ENCODE measurements around the gene CCNY. TPM values are rescaled to one million over a fixed set of nuclear protein-coding genes. Genes with fewer than 3 reads are reported as not detected.

Gene CCNY
- polyA plus RNA-seq, 1 donor, result 55.2 TPM

GRCh38 chr10:35579116-35579515 lies 242.8 kb downstream of the CCNY start:
- Histone ChIP-seq H3K4me3 (ENCODE audit: low read length) (no peak overlapping the region), H3K9me3 (ENCODE audit: control insufficient read depth, low read depth, low read length) (no peaks in the 10 kb centered on the region), H3K27ac (ENCODE audit: low read length) (no peak overlapping the region), H3K27me3 (ENCODE audit: control insufficient read depth, insufficient read depth, low read length) (no peaks in the 10 kb centered on the region), H3K36me3 (ENCODE audit: control insufficient read depth, insufficient read depth, low read length) (peaks cover 7% of the 10 kb centered on the region), H3K4me1 (ENCODE audit: control insufficient read depth, insufficient read depth, low read length) (no peaks in the 10 kb centered on the region)
- no peak for DNase-seq
- no CpG with 5 or more reads among the region's 3 CpGs for whole genome bisulfite sequencing (ENCODE audit: insufficient coverage, low lambda C conversion rate)

DNA sequence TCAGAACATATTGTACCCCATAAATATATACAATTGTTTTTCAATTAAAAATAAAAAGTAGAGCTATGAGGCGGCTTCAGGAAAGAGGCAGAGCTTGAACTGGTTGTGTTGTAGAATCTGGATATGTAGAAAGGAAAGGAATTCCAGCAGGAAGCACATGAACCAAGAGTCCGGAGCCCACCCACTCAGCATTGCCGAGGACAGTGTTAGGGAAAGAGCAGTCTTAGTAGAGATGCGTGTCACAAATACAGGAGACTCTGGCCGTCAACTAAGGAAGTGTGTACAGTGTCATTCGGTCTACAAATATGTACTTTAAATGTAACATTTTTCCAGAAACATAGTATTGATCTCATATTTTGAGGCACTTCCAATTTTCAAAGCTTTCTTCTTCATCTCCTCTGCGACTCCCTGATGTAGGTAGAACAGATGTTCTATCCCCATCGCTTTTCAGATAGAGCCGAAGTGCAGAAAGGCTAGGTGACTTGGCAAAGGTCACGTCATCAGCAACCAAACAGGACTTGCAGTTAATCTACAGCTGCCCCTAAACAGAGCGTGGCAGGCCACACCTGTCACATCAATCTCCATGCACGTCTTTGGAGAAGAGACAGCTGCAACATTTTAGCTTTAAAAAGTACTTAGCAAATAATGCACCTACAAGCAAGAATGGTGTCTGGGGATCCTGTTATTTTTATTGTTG lies 243.6 kb downstream of the CCNY start:
- H3K4me3 ChIP-seq (ENCODE audit: low read length), result no peak overlapping the region
- no peak for DNase-seq
- H3K4me1 ChIP-seq (ENCODE audit: control insufficient read depth, insufficient read depth, low read length), result no peaks in the 10 kb centered on the region
- no peaks in the 10 kb centered on the region for H3K27me3 ChIP-seq (ENCODE audit: control insufficient read depth, insufficient read depth, low read length)
- peaks cover 3% of the 10 kb centered on the region for H3K36me3 ChIP-seq (ENCODE audit: control insufficient read depth, insufficient read depth, low read length)
- WGBS (ENCODE audit: insufficient coverage, low lambda C conversion rate), result 92% methylated on average over 2 of the region's 12 CpGs
- H3K9me3 ChIP-seq (ENCODE audit: control insufficient read depth, low read depth, low read length), result no peaks in the 10 kb centered on the region
- no peak overlapping the region for H3K27ac ChIP-seq (ENCODE audit: low read length)

DNA sequence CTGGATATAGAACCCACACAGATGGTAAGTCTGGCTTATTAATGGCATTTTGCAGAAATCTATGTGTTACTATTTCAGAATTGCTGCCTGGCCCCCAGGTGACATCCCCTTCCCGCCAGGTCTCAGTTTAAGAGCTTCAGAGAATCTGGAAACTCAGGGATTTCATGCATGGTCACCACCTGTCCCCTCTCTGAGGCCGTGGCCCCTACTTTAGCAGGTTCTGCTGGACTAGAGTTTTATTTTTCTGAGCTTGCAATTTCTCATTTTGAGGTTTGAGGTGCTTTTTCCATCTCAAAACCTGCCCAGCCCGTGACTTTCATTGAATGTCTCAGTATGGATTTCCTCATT lies 244.1 kb downstream of the CCNY start:
- H3K27me3 ChIP-seq (ENCODE audit: control insufficient read depth, insufficient read depth, low read length), result no peaks in the 10 kb centered on the region
- no peaks in the 10 kb centered on the region for H3K9me3 ChIP-seq (ENCODE audit: control insufficient read depth, low read depth, low read length)
- no peaks in the 10 kb centered on the region for H3K4me1 ChIP-seq (ENCODE audit: control insufficient read depth, insufficient read depth, low read length)
- no peak overlapping the region for H3K4me3 ChIP-seq (ENCODE audit: low read length)
- WGBS (ENCODE audit: insufficient coverage, low lambda C conversion rate), result no CpG with 5 or more reads among the region's 3 CpGs
- peaks cover 1% of the 10 kb centered on the region for H3K36me3 ChIP-seq (ENCODE audit: control insufficient read depth, insufficient read depth, low read length)
- no peak for DNase-seq
- no peak overlapping the region for H3K27ac ChIP-seq (ENCODE audit: low read length)

DNA sequence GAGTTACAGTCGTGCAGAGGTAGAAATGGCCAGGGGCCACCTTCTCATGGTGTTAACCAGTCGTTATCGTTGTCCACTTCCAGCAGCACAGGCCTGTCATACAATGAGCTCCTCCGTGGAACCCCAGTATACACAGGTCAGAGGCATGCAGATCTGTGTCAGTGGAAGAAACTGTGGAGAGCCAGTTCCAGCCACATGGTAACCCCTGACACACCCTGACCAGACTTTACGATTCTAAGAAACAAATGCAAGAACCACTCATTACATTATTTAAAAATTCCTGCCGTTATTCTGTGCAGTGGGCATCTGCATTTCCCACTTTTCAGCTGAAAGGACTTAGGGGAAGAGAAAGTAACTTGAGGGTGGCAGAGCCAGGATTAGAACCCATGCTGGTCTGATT lies 245.3 kb downstream of the CCNY start:
- no peak for DNase-seq
- no peaks in the 10 kb centered on the region for H3K27me3 ChIP-seq (ENCODE audit: control insufficient read depth, insufficient read depth, low read length)
- H3K36me3 ChIP-seq (ENCODE audit: control insufficient read depth, insufficient read depth, low read length), result no peaks in the 10 kb centered on the region
- WGBS (ENCODE audit: insufficient coverage, low lambda C conversion rate), result 92% methylated on average over 2 of the region's 6 CpGs
- no peaks in the 10 kb centered on the region for H3K9me3 ChIP-seq (ENCODE audit: control insufficient read depth, low read depth, low read length)
- no peaks in the 10 kb centered on the region for H3K4me1 ChIP-seq (ENCODE audit: control insufficient read depth, insufficient read depth, low read length)
- H3K27ac ChIP-seq (ENCODE audit: low read length), result no peak overlapping the region
- H3K4me3 ChIP-seq (ENCODE audit: low read length), result no peak overlapping the region

- WGBS (ENCODE audit: insufficient coverage, low lambda C conversion rate), result no CpG with 5 or more reads among the region's 9 CpGs
- DNase-seq, result no peak
- no peaks in the 10 kb centered on the region for H3K27me3 ChIP-seq (ENCODE audit: control insufficient read depth, insufficient read depth, low read length)
- H3K4me3 ChIP-seq (ENCODE audit: low read length), result no peak overlapping the region
- no peak overlapping the region for H3K27ac ChIP-seq (ENCODE audit: low read length)
- H3K4me1 ChIP-seq (ENCODE audit: control insufficient read depth, insufficient read depth, low read length), result no peaks in the 10 kb centered on the region
- H3K9me3 ChIP-seq (ENCODE audit: control insufficient read depth, low read depth, low read length), result no peaks in the 10 kb centered on the region
- no peaks in the 10 kb centered on the region for H3K36me3 ChIP-seq (ENCODE audit: control insufficient read depth, insufficient read depth, low read length)
Observed at GRCh38 chr10:35584946-35585345, 248.6 kb downstream of the CCNY start.

DNA sequence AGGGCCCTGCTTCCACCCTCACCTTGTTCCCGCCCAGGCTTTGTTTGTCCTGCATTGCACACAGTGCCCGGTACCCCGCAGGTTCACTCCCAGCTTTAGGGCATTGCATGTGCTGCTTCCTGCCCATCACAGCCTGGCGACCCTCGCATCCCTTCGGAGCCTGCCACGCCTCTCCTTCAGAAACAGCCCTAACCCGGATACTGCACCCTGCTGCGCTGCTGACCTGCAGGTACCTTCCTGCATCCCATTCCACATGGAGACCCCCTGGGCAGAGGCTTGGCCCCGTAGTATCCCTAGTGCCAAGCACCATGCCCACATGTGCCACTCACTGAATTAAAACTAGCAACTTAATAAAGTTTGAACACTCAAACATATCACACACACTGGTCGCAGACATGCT lies 249.0 kb downstream of the CCNY start:
- Histone ChIP-seq H3K27ac (ENCODE audit: low read length) (no peak overlapping the region), H3K4me3 (ENCODE audit: low read length) (no peak overlapping the region), H3K36me3 (ENCODE audit: control insufficient read depth, insufficient read depth, low read length) (no peaks in the 10 kb centered on the region), H3K27me3 (ENCODE audit: control insufficient read depth, insufficient read depth, low read length) (no peaks in the 10 kb centered on the region), H3K4me1 (ENCODE audit: control insufficient read depth, insufficient read depth, low read length) (no peaks in the 10 kb centered on the region), H3K9me3 (ENCODE audit: control insufficient read depth, low read depth, low read length) (no peaks in the 10 kb centered on the region)
- no CpG with 5 or more reads among the region's 11 CpGs for WGBS (ENCODE audit: insufficient coverage, low lambda C conversion rate)
- no peak for DNase-seq

- H3K36me3 ChIP-seq (ENCODE audit: control insufficient read depth, insufficient read depth, low read length), result no peaks in the 10 kb centered on the region
- H3K4me1 ChIP-seq (ENCODE audit: control insufficient read depth, insufficient read depth, low read length), result no peaks in the 10 kb centered on the region
- no CpG with 5 or more reads among the region's 8 CpGs for WGBS (ENCODE audit: insufficient coverage, low lambda C conversion rate)
- no peaks in the 10 kb centered on the region for H3K27me3 ChIP-seq (ENCODE audit: control insufficient read depth, insufficient read depth, low read length)
- no peaks in the 10 kb centered on the region for H3K9me3 ChIP-seq (ENCODE audit: control insufficient read depth, low read depth, low read length)
- no peak overlapping the region for H3K4me3 ChIP-seq (ENCODE audit: low read length)
- peak; percentile 51 to 74 for DNase-seq
- no peak overlapping the region for H3K27ac ChIP-seq (ENCODE audit: low read length)
Observed at GRCh38 chr10:35585903-35586535, 249.7 kb downstream of the CCNY start.

DNA sequence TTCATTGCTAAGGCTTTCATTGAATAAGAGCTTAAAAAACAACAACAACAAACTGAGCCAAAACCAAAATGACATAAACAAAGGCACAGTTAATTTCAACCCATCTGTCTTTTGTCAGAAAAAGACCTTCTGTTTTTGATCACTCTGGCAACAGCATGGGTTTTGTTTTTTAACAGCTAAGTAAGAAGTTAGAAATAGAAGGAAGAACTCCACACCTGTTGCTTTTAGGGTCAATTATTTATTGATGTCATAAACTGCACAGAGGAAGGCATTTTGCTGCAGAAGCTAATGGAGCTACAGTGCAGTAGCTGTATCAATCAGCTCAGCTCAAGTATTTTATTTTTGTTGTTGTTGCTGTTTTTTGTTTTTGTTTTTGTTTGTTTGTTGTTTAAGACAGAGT lies 252.5 kb downstream of the CCNY start:
- Histone ChIP-seq H3K9me3 (ENCODE audit: control insufficient read depth, low read depth, low read length) (no peaks in the 10 kb centered on the region), H3K36me3 (ENCODE audit: control insufficient read depth, insufficient read depth, low read length) (no peaks in the 10 kb centered on the region), H3K4me3 (ENCODE audit: low read length) (no peak overlapping the region), H3K27me3 (ENCODE audit: control insufficient read depth, insufficient read depth, low read length) (no peaks in the 10 kb centered on the region), H3K27ac (ENCODE audit: low read length) (no peak overlapping the region), H3K4me1 (ENCODE audit: control insufficient read depth, insufficient read depth, low read length) (no peaks in the 10 kb centered on the region)
- DNase-seq, result no peak

GRCh38 chr10:35592441-35592840 lies 256.1 kb downstream of the CCNY start:
- H3K27me3 ChIP-seq (ENCODE audit: control insufficient read depth, insufficient read depth, low read length), result no peaks in the 10 kb centered on the region
- DNase-seq, result no peak
- H3K4me3 ChIP-seq (ENCODE audit: low read length), result no peak overlapping the region
- WGBS (ENCODE audit: insufficient coverage, low lambda C conversion rate), result 71% methylated on average over 1 of the region's 4 CpGs
- no peaks in the 10 kb centered on the region for H3K36me3 ChIP-seq (ENCODE audit: control insufficient read depth, insufficient read depth, low read length)
- H3K27ac ChIP-seq (ENCODE audit: low read length), result no peak overlapping the region
- H3K4me1 ChIP-seq (ENCODE audit: control insufficient read depth, insufficient read depth, low read length), result no peaks in the 10 kb centered on the region
- H3K9me3 ChIP-seq (ENCODE audit: control insufficient read depth, low read depth, low read length), result no peaks in the 10 kb centered on the region

- Histone ChIP-seq H3K4me3 (ENCODE audit: low read length) (no peak overlapping the region), H3K27me3 (ENCODE audit: control insufficient read depth, insufficient read depth, low read length) (no peaks in the 10 kb centered on the region), H3K9me3 (ENCODE audit: control insufficient read depth, low read depth, low read length) (no peaks in the 10 kb centered on the region), H3K36me3 (ENCODE audit: control insufficient read depth, insufficient read depth, low read length) (no peaks in the 10 kb centered on the region), H3K27ac (ENCODE audit: low read length) (no peak overlapping the region), H3K4me1 (ENCODE audit: control insufficient read depth, insufficient read depth, low read length) (no peaks in the 10 kb centered on the region)
- DNase-seq, result no peak
- 60% methylated on average over 1 of the region's 14 CpGs for WGBS (ENCODE audit: insufficient coverage, low lambda C conversion rate)
Observed at GRCh38 chr10:35594115-35595079, 258.1 kb downstream of the CCNY start.
